Midbrain (tissue), 1 donor: ENCODE results near the gene DGKH.
A peak's percentile ranks its signal among the peaks of the same experiment; 100 is the strongest.
"Not testable (repeated sequence)": the region's sequence is repeated elsewhere in the genome, so short reads cannot be mapped to it uniquely, and the experiment has no call there.

Experiments used
- DNase-seq: peaks from one replicate; lab custom pipeline; 2025; lab: John Stamatoyannopoulos, UW

The DGKH gene

GRCh38 chr13:42163338-42163737 is 114.9 kb downstream of the DGKH start:
- DNase-seq, result not testable (repeated sequence)

- DNase-seq, result not testable (repeated sequence)
Measured at GRCh38 chr13:42163910-42164309, 115.5 kb downstream of the DGKH start.

- DNase-seq, result no peak
Measured at GRCh38 chr13:42164557-42165125, 116.2 kb downstream of the DGKH start.

- no peak for DNase-seq
Measured at GRCh38 chr13:42168496-42168895, 120.0 kb downstream of the DGKH start.

GRCh38 chr13:42170029-42170428 is 121.6 kb downstream of the DGKH start:
- no peak for DNase-seq

GRCh38 chr13:42173789-42174343 is 125.4 kb downstream of the DGKH start:
- no peak for DNase-seq

- no peak for DNase-seq
Measured at GRCh38 chr13:42174344-42175162, 126.1 kb downstream of the DGKH start.

- DNase-seq, result no peak
Measured at GRCh38 chr13:42176294-42176693, 127.8 kb downstream of the DGKH start.

- no peak for DNase-seq
Measured at GRCh38 chr13:42177189-42177588, 128.7 kb downstream of the DGKH start.

- DNase-seq, result no peak
Measured at GRCh38 chr13:42181381-42181953, 133.0 kb downstream of the DGKH start.

- DNase-seq, result no peak
Measured at GRCh38 chr13:42189061-42189460, 140.6 kb downstream of the DGKH start.

- no peak for DNase-seq
Measured at GRCh38 chr13:42190529-42190928, 142.1 kb downstream of the DGKH start.

GRCh38 chr13:42211704-42212464 is 163.4 kb downstream of the DGKH start:
- no peak for DNase-seq

GRCh38 chr13:42214446-42214845 is 166.0 kb downstream of the DGKH start:
- no peak for DNase-seq

- DNase-seq, result peak; percentile 15
Measured at GRCh38 chr13:42215578-42216421, 167.4 kb downstream of the DGKH start.

- DNase-seq, result no peak
Measured at GRCh38 chr13:42216422-42216735, 167.9 kb downstream of the DGKH start.

- DNase-seq, result no peak
Measured at GRCh38 chr13:42218576-42218975, 170.1 kb downstream of the DGKH start.

GRCh38 chr13:42219051-42219450 is 170.6 kb downstream of the DGKH start:
- DNase-seq, result no peak

- DNase-seq, result no peak
Measured at GRCh38 chr13:42219876-42220275, 171.4 kb downstream of the DGKH start.

GRCh38 chr13:42221121-42221765 is 172.8 kb downstream of the DGKH start:
- DNase-seq, result no peak

- DNase-seq, result no peak
Measured at GRCh38 chr13:42223681-42224080, 175.2 kb downstream of the DGKH start.
